ENCODE data around the gene PLGRKT.
"Not testable (repeated sequence)": the region's sequence is repeated elsewhere in the genome, so short reads cannot be mapped to it uniquely, and the experiment has no call there.

Gene PLGRKT

DNA sequence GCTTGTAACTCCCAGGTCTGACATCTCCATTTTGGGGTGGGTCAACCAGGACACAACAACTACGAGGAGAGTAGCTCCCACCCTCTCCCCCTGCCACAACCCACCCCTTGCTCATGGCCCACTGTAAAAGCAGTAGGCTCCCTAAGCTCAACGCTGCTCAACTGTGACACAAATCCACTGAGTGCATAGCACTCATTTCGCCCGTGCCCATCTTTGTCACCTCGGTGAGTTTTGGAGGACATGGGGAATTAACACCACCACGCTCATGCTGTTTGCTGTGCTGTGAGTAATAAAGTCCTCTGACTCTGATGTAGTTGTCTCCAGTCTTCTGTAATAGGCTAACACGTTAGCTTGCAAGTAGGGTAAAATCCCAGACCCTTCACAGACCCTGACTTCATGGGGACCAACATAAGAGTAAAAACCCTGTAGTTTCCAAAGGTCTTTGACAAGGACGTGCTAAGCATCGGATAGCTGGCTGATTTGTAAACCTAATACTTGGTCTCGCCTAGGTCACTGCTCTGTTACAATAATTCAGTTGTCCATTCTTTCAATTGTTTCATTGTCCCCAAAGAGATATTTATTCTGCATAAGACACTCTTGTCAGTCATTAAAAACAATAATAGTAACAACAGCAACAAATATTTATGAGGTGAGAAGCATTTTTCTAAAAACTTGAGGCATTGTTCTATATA lies 7.7 kb downstream of the PLGRKT start:
- DNase-seq, result no peak

- DNase-seq, result no peak
Observed at GRCh38 chr9:5428794-5429528, 8.8 kb downstream of the PLGRKT start.

DNA sequence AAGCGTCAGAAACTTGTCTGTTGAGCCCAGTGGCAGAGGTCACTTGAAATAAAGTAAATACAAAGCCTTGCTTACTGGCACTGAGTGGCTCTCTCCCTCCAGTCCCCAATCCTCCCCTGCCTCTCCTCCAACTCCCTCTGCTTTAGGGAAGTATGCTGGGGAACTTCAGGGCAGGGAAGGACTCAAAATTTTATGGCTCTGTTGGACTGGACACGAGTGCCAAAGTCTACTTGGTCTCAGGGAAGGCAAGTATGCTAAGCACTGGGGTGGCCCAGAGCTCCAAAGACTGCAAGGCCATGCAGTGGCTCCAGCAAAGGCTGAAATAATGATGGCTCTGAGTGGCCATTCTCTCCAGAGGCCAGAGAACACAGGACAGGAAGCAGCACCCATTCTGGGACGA lies 9.6 kb downstream of the PLGRKT start:
- no peak for DNase-seq

DNA sequence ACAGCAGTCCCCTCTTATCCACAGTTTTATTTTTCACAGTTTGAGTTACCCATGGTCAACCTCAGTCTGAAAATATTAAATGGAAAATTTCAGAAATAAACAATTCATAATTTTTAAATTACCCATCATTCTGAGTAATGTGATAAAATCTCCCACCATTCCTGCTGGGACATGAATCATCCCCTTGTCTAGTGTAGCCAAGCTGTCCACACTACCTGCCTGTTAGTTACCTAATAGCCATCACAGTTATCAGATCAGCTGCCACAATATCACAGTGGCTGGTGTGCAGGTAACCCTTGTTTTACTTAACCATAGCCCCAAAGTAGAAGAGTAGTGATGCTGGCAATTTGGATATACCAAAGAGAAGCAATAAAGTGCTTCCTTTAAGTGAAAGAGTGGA lies 10.7 kb downstream of the PLGRKT start:
- DNase-seq, result no peak

- peak; percentile 8 for DNase-seq
Observed at GRCh38 chr9:5425006-5425628, 12.6 kb downstream of the PLGRKT start.

GRCh38 chr9:5422276-5422675 lies 15.4 kb downstream of the PLGRKT start:
- DNase-seq, result no peak

DNA sequence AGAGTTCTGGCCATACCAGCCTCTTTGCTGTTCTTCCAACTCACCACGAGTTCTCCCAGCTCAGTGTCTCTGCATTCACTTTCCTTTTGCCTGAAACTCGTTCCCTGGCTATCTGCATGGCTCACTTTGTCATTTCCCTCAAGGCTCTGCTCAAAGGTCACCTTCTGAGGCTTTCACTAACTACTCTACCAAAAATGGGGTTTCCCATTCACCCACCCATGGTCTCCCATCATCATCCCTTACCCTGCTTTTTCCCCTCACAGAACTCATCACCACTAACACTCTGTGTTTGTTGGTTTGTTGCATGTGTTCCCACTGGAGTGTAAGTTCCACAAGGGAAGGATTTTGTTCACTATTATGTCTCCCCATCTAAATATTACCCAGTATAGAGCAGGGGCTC lies 16.6 kb downstream of the PLGRKT start:
- DNase-seq, result no peak

DNA sequence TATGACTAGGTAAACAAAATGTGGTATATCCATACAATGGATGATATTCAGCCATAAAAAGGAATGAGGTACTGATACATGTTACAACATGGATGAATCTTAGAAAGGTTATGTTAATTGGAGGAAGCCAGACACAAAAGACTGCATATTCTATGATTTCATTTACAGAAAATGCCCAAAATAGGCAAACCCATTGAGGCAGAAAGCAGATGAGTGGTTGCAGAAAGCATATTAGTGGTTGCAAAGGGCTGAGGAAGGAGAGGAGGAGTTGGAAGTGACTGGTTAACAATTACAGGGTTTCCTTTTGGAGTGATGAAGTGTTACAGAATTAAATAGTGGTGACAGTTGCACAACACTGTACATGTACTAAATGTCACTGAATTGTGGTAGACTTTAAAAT lies 17.7 kb downstream of the PLGRKT start:
- no peak for DNase-seq

GRCh38 chr9:5418481-5418880 lies 19.2 kb downstream of the PLGRKT start:
- DNase-seq, result no peak

- no peak for DNase-seq
Observed at GRCh38 chr9:5416953-5417352, 20.8 kb downstream of the PLGRKT start.

DNA sequence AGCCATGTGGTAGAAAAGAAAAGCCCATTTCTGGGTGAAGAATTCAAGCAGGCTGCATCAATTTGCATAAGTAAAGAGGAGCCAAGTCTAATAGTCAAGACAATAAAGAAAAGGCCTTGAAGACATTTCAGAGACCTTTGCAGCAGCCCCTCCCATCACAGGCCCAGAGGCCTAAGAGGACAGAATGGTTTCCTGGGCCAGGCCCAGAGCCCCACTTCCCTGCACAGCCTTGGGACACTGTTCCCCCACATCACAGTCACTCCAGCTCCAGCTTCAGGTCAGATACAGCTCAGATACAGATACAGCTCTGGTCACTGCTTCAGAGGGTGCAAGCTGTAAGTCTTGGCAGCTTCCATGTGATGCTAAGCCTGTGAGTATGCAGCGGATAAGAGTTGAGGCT lies 29.1 kb downstream of the PLGRKT start:
- no peak for DNase-seq

GRCh38 chr9:5402217-5402616 lies 35.5 kb downstream of the PLGRKT start:
- DNase-seq, result no peak

DNA sequence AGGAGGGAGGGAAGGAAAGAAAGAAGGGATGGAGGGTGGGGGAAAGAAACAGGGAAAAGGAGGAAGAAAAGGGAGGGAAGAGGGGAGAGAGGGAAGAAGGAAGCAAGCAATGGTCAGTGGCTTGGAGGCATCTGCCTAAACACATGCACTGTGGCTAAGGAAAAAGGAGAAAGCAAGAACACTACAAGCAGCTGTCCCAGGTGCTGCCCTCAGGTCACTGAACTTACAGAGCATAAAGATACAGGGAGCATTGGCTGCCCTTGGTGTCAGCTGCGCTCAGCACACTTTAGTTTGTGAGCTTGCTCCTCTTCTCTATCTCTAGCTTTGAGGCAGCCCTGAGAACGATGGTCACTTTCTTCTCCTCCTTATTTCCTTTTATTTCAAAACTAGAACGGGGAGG lies 40.2 kb downstream of the PLGRKT start:
- not testable (repeated sequence) for DNase-seq

DNA sequence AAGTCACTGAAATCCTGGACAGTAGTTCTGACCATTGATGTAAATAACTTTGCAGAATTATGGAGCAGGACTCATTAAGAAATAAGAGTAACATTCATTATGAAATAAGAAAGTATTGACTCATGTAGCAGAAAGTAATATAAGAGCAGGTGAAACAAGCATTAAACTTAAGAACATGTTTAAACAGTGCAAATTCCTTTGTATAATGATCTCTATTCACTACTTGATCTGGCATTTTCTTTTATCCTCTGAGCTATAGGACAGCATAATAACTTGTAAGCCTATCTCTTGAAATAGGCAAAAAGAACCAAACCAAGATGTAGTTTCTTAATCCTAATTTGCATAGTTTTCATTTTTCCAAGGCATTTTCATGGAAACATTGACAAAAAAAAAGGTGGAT lies 42.3 kb downstream of the PLGRKT start:
- DNase-seq, result no peak

DNA sequence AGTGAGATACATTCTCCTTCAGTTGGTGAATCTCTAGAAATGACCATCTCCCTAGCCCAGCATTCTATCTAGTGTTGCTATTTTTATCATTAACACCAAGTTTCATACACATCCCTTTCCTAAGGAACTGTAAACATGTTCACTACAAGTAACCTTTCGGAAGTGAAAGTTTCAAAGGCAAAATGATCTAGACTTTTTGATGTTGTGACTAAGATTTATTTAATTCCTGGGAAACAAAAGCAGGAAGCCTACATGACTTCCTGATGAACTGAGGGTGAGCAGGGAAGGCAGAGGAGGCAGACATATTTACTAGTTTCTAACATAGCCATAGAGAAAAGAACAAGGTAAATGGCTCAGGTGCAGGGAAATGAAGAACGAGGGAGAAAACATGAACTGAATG lies 43.7 kb downstream of the PLGRKT start:
- not testable (repeated sequence) for DNase-seq

DNA sequence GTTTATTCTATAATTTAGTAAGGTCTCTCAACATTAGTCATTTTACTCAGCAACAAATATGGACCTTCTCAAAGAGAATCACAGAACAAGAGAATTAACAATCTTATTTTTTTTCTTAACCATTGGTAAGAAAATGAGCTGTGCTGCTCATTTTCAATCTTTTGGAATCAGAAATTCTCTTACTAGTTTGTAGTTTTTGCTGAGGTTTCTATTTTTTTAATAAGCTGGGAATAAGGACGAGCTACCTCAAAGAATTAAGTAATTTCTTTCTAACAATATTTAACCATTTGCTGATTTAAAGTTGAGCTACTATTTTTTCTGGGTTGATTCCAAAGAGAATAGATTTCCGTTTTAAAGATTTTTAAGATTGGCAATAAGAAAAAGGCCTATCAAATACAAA lies 44.2 kb downstream of the PLGRKT start:
- DNase-seq, result no peak

DNA sequence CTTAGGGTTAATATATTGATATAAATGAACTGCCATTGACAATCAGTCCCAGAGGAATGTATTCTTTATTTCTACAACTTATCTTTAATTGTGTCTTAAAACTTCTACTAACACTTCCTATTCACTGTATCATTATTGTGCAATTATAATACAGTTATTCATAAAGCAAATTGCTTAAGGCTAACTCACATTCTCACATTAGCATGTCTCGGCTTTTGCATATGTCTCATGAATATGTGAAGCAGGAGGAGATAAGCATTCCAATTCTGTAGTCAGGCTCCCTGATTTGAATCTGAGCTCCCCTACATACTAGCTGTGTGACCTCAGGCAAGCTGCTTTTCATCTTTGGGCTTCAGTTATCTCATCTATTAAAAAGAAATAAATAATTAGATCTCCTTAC lies 45.4 kb downstream of the PLGRKT start:
- no peak for DNase-seq

DNA sequence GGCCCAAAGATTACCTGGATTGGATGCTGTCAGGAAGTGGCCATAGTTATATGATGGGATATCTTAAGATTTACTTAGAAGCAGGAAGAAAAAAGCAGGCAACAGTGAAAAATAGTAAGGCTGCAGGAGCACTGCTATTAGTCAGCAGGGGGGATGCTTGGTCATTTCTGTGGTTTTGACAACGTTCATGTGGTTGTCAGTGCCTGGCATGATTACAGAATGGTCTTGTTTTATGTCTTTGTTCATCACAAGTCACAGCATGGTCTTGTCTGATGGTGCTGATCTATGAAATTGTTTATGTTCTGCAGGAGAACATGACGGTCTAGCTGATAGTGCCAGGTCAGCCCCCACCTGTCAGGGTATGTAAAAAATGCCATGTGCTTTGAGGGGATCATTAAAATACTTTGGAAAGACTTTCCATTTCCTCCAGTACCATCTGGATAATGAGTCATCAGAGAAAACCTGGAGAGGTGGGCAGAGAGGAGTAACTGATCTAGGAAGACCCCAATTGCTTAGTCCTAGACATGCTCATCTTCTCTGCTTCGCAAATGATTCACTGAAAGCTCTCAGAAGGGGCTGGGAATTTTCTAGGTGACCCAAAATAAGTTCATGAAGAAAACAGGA lies 48.5 kb downstream of the PLGRKT start:
- DNase-seq, result no peak

GRCh38 chr9:5388026-5388819 lies 49.5 kb downstream of the PLGRKT start:
- DNase-seq, result no peak

GRCh38 chr9:5384436-5384835 lies 53.3 kb downstream of the PLGRKT start:
- no peak for DNase-seq

GRCh38 chr9:5382479-5382878 lies 55.2 kb downstream of the PLGRKT start:
- DNase-seq, result no peak

GRCh38 chr9:5375790-5376477 lies 61.8 kb downstream of the PLGRKT start:
- no peak for DNase-seq
